CD4-positive, alpha-beta T cell treated with Interleukin-10 for 1 hour (primary cell): ENCODE results near the gene SERAC1.
A peak's percentile ranks its signal among the peaks of the same experiment; 100 is the strongest.
"Not testable (repeated sequence)": the region's sequence is repeated elsewhere in the genome, so short reads cannot be mapped to it uniquely, and the experiment has no call there.

Experiments
- DNase-seq: peaks from one replicate; pipeline ENCODE4 v3.0.0-alpha.2; 2020

Gene SERAC1

DNA sequence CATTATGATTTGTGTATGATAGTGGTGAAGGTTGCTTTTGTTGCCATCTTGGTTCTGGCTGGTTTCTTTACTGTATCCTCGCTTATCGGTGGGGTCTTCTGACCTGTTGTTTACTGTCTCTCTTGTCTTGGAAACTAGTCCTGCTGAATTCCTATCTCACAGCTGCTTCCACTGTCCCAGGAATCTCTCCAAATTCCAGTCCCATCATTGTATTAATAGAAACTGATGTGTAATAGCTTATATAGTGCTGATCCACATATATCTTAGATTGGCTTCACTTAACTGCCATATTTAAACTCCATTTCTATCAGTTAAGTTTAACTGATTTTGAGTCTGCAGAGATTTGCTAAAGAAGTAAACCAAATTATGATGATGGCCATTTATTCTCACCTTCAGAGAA lies 6.0 kb upstream of the SERAC1 start:
- DNase-seq = no peak

DNA sequence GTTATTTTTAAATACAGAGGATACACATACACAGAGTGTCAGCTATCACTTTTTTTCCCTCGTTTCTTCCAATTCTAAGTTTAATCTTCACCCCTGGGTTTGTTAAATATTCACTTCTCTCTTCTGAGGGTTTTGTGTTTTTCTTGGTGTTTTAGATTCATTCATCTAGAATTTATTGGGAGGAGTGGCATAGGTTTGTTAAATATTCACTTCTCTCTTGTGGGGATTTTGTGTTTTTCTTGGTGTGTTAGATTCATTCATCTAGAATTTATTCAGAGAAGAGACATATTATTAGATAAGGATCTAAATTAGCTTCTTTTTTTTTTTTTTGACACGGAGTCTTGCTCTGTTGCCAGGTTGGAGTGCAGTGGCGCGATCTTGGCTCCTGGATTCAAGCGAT lies 3.9 kb upstream of the SERAC1 start:
- no peak for DNase-seq

DNA sequence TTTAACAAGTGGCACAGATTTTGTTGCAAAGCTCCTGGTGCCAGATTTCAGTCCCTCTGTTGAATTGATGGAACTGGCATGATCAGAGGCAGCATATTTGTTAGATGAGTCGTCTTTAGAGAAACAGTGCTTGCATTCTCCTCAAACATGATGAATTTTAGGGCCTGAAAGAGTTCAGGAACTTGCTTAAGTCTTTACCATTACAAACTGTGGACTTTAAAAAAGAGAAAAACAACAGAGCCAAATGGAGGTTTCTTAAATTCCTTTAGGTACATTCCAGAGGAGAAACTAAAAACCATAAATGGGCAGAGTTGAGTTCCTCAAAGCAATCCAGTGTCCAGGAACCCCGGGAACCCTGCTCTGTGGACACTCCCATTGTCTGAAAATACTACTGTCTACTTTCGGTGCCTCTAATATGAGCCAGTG lies 2.6 kb upstream of the SERAC1 start:
- no peak for DNase-seq

DNA sequence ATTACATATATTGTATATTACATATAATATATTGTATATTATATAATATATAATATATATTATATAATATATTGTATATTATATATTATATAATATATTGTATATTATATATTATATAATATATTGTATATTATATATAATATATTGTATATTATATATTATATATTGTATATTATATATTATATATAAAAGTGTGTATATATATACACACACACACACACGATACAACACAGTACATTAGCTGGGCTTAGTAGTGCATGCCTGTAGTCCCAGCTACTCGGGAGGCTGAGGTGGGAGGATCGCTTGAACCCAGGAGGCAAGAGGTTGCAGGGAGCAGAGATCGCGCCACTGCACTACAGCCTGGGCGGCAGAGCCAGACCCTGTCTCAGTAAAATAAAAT lies 1.6 kb upstream of the SERAC1 start:
- not testable (repeated sequence) for DNase-seq

DNA sequence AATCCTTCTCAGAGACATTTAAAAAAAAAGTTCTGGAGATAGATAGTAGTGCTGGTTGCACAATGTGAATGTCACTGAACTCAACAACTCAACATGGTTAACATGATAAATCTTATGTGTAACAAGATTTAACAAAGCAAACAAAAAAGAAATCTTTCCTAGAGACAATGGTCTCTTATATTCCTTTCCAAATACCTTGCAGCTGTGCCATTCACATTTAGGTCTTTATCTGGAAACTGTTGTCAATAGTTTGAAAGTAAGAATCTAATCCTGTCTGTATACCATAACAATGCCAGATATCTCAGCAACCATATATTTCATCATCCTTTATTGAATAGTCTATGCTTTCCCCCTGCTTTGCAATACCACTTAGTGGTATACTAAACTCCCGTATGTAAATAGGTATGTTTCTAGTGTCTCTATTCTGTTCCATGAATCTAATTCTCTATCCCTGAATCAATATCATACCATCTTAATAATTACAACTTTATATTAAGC lies 2.1 kb downstream of the SERAC1 start:
- no peak for DNase-seq

DNA sequence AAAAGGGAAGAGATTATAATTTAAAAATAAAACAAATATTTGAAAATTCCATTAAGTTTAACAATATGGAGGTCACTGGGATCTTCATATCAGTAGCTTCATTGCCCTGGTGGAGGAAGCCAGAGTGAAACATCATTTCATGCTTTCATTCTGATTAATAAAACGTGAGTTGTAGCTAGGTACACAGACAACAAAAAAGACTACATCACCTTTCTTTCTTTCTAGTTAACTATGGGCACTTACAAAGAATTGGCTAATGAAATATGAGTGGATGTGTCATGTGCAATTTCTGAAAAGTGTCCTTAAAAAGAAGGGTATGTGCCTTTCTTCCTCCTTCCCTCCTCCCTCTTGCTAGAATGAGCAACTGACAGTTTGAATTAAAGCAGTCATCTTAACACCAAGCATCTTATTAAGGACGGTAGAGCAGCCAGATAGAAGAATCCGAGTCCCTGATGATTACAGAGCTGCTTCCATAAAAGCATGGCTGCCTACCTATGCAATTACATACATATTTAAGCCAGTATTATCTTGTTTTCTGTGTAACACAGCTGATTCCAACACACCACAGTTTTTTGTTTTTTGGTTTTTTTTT lies 3.4 kb downstream of the SERAC1 start:
- DNase-seq = no peak

DNA sequence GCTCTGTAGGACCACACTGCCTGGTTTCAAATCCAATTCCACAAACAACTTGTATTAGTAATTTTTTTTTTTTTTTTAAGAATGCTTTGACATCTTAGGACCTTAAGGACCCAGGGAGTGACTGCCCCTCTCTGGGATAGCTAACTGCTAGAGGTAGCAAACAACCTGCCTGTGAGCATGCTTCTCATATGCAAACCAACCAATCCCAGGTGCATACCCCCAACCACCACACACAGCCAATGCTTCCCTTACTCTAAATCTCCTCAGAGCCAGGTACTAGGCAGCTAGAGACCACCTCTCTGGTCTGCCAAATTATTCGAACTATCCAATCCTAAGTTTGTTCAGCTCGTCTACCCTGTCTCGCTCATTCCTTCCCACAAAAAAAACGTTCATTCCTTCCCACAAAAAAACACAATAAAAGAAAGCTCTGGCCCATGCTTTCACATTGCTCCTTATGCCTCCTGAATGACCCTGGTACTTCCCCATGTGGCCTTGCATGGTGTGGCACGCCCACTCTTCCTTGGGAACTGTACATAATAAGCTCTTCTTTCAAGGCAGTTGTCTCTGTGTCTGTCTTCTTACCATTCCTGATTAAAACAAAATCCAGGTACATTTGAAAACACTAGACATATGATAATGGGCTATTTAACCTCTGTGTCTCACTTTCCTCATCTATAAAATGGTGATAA lies 6.4 kb downstream of the SERAC1 start:
- no peak for DNase-seq

DNA sequence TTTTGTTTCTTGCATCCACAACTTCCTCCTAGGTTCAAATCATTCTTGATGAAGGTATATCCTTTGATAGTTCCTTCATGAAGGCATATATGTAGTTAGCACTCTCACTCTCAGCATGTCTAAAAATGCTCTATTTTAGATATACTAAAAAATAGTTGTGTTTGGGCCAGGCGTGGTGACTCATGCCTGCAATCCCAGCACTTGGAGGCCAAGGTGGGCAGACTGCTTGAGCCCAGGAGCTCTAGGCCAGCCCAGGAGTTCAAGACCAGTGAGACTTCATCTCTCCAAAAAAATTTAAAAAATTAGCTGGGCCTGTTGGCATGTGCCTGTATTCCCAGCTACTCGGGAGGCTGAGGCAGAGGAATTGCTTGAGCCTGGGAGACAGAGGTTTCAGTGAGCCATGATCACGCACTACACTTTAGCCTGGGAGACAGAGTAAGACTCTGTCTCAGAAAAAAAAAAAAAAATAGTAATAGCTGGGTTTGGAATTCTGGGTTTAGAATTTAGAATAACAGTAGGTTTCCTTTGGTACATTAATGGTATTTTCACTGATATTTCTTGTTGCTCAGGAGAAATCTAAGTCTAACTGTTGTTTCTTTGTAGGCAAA lies 7.0 kb downstream of the SERAC1 start:
- no peak for DNase-seq

DNA sequence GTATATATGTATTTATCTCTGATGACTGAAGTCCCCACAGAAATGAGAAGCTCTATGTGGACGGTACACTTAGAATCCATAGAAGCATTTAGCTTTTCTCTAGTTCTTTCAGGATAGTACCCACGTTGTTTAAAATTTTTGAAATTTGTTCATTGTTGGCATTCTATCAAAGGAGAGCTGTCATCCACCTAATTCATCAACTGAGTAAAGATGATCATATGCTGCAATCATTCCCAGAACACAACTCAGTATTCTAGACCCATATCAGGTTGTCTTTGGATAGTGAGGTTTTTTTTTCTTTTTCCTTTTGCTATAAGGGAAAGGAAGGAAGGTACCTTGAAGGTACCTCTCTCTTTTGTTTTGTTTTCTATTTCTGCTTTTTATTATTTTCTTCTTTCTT lies 9.3 kb downstream of the SERAC1 start:
- no peak for DNase-seq

DNA sequence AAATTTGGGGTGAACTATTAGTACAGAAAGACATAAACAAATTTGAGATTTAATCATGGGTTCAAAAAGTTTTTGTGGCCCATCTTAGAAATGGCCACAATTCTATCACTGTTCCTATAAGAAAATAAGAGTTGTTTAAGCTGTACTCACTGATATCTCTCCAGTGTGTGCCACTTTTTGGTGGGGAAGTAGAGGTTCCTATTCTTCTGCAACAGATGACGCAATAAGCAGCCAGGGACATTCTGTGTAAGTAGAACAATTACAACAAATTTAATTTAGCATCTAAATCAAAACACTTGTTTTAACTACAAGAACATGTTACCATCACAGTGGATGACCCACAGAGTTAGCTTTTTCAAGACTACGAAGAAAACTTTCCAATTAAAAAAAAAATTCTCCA lies 9.9 kb downstream of the SERAC1 start:
- DNase-seq = no peak

DNA sequence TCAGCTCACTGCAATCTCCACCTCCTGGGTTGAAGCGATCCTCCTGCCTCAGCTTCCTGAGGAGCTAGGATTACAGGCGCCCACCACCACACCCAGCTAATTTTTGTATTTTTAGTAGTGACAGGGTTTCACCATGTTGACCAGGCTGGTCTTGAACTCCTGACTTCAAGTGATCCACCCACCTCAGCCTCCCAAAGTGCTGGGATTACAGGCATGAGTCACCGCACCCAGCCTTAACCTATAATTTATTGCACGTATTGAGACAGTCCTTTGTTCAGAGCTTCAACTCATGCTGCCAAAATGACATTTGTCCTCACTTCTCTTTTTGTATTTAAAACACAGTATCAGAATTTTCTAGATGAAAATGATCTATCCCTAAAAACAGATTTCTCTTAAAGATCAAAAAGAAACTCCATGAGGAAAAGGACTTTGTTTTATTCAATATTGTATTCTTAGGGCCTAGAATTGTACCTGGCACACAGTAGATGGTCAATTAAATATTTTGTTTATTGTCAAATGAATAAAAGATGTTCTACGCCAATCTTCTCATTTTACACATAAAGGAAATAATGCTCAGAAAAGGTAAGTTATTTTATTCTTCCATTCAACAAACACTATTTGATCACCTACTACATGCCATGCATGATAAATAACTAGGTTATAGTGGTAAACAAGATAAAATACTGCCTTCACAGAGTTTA lies 10.8 kb downstream of the SERAC1 start:
- DNase-seq = no peak

DNA sequence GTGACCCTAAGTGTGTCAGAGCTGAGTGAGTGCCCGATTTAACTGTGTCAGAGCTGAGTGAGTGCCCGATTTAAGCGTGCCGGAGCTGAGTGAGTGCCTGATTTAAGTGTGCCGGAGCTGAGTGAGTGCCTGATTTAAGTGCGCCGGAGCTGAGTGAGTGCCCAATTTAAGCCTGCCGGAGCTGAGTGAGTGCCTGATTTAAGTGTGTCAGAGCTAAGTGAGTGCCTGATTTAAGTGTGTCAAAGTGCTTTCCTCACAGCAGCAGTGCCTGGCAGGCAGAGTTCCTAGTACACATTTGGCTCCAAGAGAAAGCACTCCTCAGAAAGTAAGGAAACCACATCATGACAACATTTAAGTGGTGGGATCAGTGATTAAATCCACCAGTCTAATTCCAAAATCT lies 13.2 kb downstream of the SERAC1 start:
- no peak for DNase-seq

DNA sequence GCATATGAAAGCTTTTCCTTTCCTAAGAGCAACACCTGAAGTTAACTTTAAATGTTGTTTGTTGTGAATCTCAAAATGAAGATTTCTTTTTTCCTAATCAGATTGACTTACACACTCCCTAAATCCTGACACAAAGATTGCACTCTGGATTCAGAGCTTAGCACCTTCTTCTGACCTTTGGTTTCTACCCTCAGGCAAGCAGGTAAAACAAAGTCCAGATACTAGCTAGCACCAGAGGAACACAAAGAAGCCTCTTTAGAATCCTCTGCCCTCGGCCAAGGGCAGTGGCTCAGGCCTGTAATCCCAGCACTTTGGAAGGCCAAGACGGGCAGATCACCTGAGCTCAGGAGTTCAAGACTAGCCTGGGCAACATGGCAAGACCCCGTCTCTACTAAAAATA lies 14.5 kb downstream of the SERAC1 start:
- no peak for DNase-seq

DNA sequence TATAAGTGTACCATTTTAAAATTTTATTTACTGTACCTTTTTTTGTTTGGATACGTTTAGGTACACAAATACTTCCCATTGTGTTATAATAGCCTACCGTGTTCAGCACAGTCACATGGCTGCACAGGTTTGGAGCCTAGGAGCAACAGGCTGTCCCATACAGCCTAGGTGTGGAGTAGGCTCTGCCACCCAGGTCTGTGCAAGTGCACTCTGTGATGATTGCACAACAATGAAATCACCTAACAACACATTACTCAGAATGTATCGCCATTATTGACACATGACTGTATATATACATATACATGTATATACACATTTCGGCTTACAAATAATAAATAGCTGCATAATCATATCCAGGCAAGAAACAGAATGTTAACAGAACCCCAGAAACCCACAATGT lies 15.4 kb downstream of the SERAC1 start:
- DNase-seq = no peak

DNA sequence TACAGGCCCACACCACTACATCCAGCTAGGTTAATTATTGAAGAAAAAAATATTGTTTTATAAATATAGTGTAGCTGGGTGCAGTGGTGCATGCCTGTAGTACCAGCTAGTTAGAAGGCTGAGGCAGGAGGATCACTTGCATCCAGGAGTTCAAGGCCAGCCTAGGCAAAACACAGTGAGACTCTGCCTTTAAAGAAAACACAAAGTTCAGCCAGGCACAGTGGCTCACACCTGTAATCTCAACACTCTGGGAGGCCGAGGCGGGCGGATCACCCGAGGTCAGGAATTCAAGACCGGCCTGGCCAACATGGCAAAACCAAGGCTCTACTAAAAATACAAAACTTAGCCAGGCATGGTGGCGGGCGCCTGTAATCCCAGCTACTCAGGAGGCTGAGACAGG lies 16.0 kb downstream of the SERAC1 start:
- DNase-seq = not testable (repeated sequence)

DNA sequence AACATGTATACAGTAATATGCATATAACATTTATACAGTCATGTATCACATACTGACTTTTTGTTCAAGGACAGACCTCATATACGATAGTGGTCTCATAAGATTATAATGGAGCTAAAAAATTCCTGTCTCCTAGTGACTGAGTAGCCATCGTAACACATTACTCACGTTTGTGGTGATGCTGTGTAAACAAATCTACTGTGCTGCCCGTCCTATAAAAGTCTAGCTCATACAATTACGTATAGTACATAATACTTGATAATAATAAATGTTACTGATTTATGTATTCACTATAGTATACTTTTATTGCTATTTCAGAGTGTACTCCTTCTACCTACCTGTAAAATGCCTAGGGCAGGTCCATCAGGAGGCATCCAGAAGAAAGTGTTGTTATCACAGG lies 17.4 kb downstream of the SERAC1 start:
- DNase-seq = no peak

DNA sequence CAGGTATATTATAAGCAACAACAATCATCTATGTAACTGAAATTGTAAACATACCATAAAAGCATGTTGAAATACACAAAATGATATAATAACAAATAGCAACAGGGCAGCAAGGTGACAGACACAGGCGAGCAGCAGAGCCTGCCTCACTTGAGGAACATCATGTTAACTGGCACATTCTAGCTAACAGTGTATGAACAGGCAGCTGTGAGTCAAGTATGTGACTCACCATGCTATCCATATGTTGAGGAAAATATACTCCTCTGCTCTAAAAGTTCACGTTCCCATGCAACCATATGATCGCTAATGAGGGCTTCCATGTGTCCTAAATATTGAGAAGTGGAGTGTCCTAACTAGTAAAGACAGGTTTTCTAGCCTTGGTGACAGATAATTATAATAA lies 18.4 kb downstream of the SERAC1 start:
- DNase-seq = no peak

DNA sequence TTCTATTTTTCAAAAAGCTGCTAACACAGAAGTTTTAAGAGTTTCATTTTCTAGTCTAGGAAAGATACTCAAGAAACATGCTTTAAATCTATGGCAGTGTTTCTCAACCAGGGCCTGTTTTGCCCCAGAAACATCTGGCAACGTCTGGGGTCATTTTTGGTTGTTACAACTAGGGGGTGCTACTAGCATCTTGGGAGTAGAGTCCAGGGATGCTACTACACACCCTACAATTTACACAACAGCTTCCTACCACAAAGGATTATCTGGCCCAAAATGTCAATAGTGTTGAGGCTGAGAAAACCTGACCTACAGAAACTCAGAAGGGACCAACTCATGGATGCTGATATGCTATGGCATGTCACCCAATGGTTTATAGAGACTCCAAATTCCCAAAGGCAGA lies 24.4 kb downstream of the SERAC1 start:
- no peak for DNase-seq

DNA sequence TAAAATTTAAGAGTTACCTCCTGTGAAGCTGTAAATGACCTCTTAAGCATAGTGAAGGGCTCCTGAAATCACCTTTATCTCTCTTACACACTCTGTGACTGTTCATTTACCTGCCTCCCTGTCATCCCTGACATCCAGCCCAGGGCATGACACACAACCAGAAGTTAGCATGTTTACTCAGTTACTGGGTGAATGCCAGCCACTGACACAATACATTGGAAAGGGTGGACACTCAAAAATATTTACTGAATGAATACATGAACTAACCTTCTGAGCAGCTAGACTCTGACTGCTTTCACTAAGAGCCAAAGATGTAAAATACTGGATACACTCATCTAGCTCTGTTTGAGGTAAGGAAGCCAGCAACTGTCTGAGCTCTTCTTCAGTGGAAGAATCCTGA lies 25.3 kb downstream of the SERAC1 start:
- no peak for DNase-seq

DNA sequence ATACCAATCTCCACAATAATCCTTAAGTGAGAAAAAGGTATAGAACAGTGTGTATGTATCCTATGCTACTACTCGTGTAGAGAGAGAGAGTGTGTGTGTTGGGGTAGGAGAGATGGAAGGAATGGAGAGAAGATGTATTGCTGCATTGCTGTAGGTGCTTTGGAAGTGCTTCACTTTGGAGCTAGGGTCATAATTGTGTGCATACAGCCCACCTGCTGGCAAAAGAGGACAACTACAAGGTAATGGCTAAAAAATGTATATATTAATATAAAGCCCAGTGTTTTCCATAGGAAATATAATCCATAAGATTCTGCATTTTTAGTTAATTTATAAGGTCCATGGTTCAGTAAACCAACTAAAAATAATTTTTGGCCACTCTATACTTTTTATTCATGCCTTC lies 36.1 kb downstream of the SERAC1 start:
- DNase-seq = peak; percentile 21

DNA sequence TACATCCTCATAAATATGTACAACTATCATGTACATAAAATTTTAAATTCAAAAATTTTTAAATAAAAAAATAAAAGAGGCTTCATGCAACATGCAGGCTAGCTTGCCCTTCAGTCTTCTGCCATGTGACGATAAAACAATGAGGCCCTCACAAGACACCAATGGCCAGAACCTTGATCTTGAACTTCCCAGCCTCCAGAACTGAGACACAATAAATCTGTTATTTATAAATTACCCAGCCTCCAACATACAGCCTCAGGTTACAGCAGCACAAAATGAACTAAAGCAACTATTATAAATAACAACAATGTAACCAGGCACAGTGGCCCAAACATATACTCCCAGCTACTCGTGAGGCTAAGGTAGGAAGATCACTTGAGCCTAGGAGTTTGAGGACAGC lies 42.8 kb downstream of the SERAC1 start:
- no peak for DNase-seq

DNA sequence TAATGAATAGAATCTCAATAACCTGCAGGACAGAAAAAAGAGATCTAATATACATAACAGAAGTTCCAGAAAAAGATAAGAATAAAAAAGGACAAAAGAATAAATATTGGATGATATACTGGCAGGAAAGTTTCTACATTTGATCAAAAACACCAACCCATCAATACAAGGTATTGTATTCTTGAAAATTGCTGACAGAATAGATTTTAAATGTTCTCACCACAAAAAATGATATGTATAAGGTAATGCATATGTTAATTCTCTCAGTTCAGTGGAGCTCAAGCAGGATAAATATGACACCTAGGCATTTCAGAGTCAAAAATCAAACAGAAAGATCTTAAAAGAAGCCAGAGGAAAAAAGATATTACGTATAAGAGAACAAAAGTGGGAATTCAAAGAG lies 43.8 kb downstream of the SERAC1 start:
- DNase-seq = no peak

DNA sequence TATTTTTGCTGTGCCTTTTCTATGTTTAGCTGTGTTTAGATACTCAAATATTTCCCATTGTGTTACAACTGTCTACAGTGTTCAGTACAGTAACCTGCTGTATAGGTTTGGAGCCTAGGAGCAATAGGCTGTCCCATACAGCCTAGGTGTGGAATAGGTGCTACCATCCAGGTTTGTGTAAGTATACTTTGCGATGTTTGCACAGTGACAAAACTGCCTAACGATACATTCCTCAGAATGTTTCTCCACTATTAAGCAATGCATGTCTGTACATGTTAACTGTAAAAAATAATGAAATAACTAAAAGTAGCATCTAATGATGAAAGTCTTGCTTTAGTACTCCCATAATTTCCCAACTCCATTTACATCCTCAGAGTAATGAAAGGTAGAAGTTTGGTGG lies 46.0 kb downstream of the SERAC1 start:
- DNase-seq = no peak

DNA sequence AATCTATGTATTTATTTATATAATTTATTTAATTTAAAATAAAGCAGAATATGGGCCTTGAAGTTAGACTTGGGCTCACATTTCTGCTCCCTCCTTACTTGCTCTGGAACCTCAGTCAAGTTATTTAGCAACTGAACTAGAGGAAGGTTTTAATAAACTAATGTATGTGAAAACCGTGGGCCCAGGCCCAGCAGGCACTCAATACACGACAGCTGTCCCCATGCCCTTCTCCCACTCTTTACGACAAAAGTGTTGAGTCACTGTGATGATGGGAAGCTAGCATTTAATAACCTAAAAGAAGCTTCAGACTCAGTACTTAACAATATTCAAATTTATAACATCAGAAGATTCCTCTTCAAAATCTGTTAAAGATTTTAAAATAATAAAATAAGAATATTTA lies 46.7 kb downstream of the SERAC1 start:
- no peak for DNase-seq
